Endodermal cell (in vitro differentiated cells): ENCODE data around the gene HSD17B12. TPM values are rescaled to one million over a fixed set of nuclear protein-coding genes. Genes with fewer than 3 reads are reported as not detected.

Source experiments
- DNase-seq: peaks from one replicate; pipeline ENCODE4 v3.0.0-alpha.2; 2017
- H3K27ac ChIP-seq: 2 replicates; pipeline ENCODE4 v1.5.1; 2013; ENCODE audit warnings: mild to moderate bottlenecking, low read depth, low read length, moderate library complexity
- H3K27me3 ChIP-seq: 2 replicates; pipeline ENCODE4 v1.6.1; 2013; ENCODE audit warnings: mild to moderate bottlenecking, low read length, moderate library complexity; ENCODE audit not compliant: insufficient read depth, control insufficient read depth, poor library complexity, severe bottlenecking
- H3K36me3 ChIP-seq: 2 replicates; pipeline ENCODE4 v1.7.0; 2013; ENCODE audit warnings: mild to moderate bottlenecking, low read length, moderate library complexity; ENCODE audit not compliant: control insufficient read depth, insufficient read depth
- H3K4me1 ChIP-seq: one replicate; pipeline ENCODE4 v1.7.0; 2013; ENCODE audit warnings: low read length; ENCODE audit not compliant: control insufficient read depth, insufficient read depth
- H3K4me3 ChIP-seq: 2 replicates; pipeline ENCODE4 v1.5.1; 2013; ENCODE audit warnings: mild to moderate bottlenecking, low read length, moderate library complexity
- H3K9ac ChIP-seq: 2 replicates; pipeline ENCODE4 v1.6.1; 2013; ENCODE audit warnings: mild to moderate bottlenecking, low read length, moderate library complexity; ENCODE audit not compliant: poor library complexity, severe bottlenecking; ENCODE audit errors: extremely low read depth
- H3K9me3 ChIP-seq: 2 replicates; pipeline ENCODE4 v1.6.1; 2013; ENCODE audit warnings: mild to moderate bottlenecking, low read length, moderate library complexity; ENCODE audit not compliant: control insufficient read depth
- H3K27ac Mint-ChIP-seq: 2 replicates; pipeline ENCODE4 v1.8.0; 2020; ENCODE audit warnings: mixed read lengths
- H3K27me3 Mint-ChIP-seq: 2 replicates; pipeline ENCODE4 v1.8.0; 2021; ENCODE audit warnings: mild to moderate bottlenecking, mixed read lengths; ENCODE audit not compliant: insufficient read depth
- H3K36me3 Mint-ChIP-seq: 2 replicates; pipeline ENCODE4 v1.8.0; 2020; ENCODE audit warnings: low read depth, mixed read lengths
- H3K4me1 Mint-ChIP-seq: 2 replicates; pipeline ENCODE4 v1.8.0; 2020; ENCODE audit warnings: mixed read lengths
- H3K4me3 Mint-ChIP-seq: 2 replicates; pipeline ENCODE4 v1.8.0; 2020; ENCODE audit warnings: mild to moderate bottlenecking, moderate library complexity, mixed read lengths
- H3K9me3 Mint-ChIP-seq: 2 replicates; pipeline ENCODE4 v1.8.0; 2020; ENCODE audit warnings: mild to moderate bottlenecking, mixed read lengths
- WGBS, 2 experiments: methylation state at CpG; one replicate each; pipeline versions ENCODE4 v1.1.5 to v1.1.7; 2013; ENCODE audit warnings: missing lambda C conversion rate in 2 of 2, mixed read lengths in 1 of 2; ENCODE audit not compliant: insufficient coverage in 1 of 2, insufficient read length in 1 of 2; 5-methylcytosine and 5-hydroxymethylcytosine counted together
- total RNA-seq, 2 donors: library from RNA; stranded (reverse); fragmentation: NEBNext Ultra II Directional in 1 of 2; extraction: Animal tissue kit (Norgen Biotek cat#: 25700) in 1 of 2; gene quantifications; 2 replicates in 1 of 2; 3 replicates in 1 of 2; pipeline ENCODE4 v1.2.1, GENCODE V29; 2021
- TF ChIP-seq, protein P1 (sequence below): fragments of 200-600 bp; sonication (generic); conservative IDR thresholded peaks from 2 replicates; pipeline ENCODE4 v1.5.0; 2021; ENCODE audit warnings: antibody characterized with exemption, mild to moderate bottlenecking

The HSD17B12 gene
- total RNA-seq, 2 donors from 2014 or later = 109 to 138 TPM

DNA sequence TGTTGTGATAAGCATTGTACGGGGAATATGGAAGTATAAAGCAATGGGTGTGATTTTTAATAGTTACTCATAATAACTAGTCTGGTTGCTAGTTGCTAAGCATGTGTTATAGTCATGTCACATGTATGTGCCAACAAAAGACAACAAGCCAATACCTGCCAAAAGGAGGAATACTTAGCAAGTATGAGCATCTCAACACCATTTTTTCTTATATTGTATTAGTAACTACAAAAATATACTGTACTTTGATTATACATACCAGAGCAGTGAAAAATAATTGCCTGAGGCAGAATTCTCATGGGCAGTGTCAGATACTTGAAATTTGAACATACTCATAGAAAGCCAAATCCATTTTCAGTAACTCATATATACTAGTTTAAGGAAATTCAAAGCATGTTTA lies 137.7 kb downstream of the HSD17B12 start:
- Mint-ChIP-seq H3K36me3 (peaks cover 58% of the 10 kb centered on the region), H3K27ac (no peak overlapping the region), H3K4me1 (no peaks in the 10 kb centered on the region), H3K27me3 (no peaks in the 10 kb centered on the region), H3K4me3 (no peak overlapping the region), H3K9me3 (no peaks in the 10 kb centered on the region)
- Histone ChIP-seq H3K9ac (no peak overlapping the region), H3K4me3 (no peak overlapping the region), H3K9me3 (no peaks in the 10 kb centered on the region), H3K27me3 (no peaks in the 10 kb centered on the region), H3K36me3 (peaks cover 28% of the 10 kb centered on the region), H3K4me1 (no peaks in the 10 kb centered on the region), H3K27ac (no peak overlapping the region)
- 100% methylated on average over 1 of the region's 1 CpG; no CpG with 5 or more reads in 1 of the 2 experiments for WGBS, 2 experiments
- TF ChIP-seq, protein P1, sequence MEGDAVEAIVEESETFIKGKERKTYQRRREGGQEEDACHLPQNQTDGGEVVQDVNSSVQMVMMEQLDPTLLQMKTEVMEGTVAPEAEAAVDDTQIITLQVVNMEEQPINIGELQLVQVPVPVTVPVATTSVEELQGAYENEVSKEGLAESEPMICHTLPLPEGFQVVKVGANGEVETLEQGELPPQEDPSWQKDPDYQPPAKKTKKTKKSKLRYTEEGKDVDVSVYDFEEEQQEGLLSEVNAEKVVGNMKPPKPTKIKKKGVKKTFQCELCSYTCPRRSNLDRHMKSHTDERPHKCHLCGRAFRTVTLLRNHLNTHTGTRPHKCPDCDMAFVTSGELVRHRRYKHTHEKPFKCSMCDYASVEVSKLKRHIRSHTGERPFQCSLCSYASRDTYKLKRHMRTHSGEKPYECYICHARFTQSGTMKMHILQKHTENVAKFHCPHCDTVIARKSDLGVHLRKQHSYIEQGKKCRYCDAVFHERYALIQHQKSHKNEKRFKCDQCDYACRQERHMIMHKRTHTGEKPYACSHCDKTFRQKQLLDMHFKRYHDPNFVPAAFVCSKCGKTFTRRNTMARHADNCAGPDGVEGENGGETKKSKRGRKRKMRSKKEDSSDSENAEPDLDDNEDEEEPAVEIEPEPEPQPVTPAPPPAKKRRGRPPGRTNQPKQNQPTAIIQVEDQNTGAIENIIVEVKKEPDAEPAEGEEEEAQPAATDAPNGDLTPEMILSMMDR = no peak
- DNase-seq = no peak

DNA sequence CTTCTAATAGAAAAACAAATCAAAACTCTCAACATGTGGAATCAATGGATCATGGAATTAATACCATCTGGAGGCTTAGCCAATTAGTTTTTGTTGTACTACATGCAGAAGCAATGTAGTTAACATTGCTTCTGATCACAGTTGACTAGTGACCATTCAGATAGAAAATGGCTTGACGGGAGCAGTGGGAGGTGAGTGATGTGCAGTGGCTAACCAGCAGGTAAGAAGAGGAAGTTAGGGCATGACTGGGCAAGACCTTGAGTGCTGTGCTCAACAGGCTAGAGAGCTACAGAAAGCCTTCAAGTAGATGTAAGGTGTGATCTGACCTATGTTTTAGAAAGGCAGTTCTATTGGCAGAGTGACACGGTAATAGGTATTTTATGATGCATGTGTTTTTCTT lies 139.4 kb downstream of the HSD17B12 start:
- Mint-ChIP-seq H3K4me1 (no peaks in the 10 kb centered on the region), H3K27me3 (no peaks in the 10 kb centered on the region), H3K9me3 (no peaks in the 10 kb centered on the region), H3K4me3 (no peak overlapping the region), H3K27ac (no peak overlapping the region), H3K36me3 (peaks cover 67% of the 10 kb centered on the region)
- H3K27me3 ChIP-seq = no peaks in the 10 kb centered on the region
- H3K27ac ChIP-seq = no peak overlapping the region
- no peak overlapping the region for H3K9ac ChIP-seq
- no peaks in the 10 kb centered on the region for H3K9me3 ChIP-seq
- WGBS, 2 experiments = 94 to 96% methylated on average over 2 of the region's 2 CpGs
- H3K4me1 ChIP-seq = no peaks in the 10 kb centered on the region
- peaks cover 29% of the 10 kb centered on the region for H3K36me3 ChIP-seq
- DNase-seq = no peak
- TF ChIP-seq, protein P1 = no peak
- H3K4me3 ChIP-seq = no peak overlapping the region

DNA sequence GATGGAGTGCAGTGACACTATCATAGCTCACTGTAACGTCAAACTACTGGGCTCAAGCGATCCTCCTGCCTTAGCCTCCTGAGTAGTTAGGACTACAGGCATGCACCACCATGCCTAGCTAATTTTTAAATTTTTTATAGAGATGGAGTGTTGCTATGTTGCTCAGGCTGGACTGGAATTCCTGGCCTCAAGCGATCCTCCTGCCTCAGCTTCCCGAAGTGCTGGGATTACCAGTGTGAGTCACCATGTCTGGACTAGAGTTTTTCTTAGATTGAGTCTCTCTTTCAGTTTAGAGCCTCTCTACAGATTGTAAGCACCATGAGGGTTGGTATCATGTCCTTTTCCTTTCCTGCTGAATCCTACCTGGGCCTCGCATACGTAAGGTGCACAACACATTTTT lies 142.8 kb downstream of the HSD17B12 start:
- Mint-ChIP-seq H3K36me3 (peaks cover 54% of the 10 kb centered on the region), H3K4me1 (no peaks in the 10 kb centered on the region), H3K9me3 (no peaks in the 10 kb centered on the region), H3K4me3 (no peak overlapping the region), H3K27ac (no peak overlapping the region), H3K27me3 (no peaks in the 10 kb centered on the region)
- TF ChIP-seq, protein P1 = no peak
- no peaks in the 10 kb centered on the region for H3K27me3 ChIP-seq
- peaks cover 33% of the 10 kb centered on the region for H3K36me3 ChIP-seq
- H3K4me1 ChIP-seq = no peaks in the 10 kb centered on the region
- H3K9me3 ChIP-seq = no peaks in the 10 kb centered on the region
- no peak for DNase-seq
- 94 to 97% methylated on average over 3 to 4 of the region's 6 CpGs for WGBS, 2 experiments
- H3K4me3 ChIP-seq = no peak overlapping the region
- H3K9ac ChIP-seq = no peak overlapping the region
- H3K27ac ChIP-seq = no peak overlapping the region
